ENCODE measurements around the gene SUGP1.

Gene SUGP1

DNA sequence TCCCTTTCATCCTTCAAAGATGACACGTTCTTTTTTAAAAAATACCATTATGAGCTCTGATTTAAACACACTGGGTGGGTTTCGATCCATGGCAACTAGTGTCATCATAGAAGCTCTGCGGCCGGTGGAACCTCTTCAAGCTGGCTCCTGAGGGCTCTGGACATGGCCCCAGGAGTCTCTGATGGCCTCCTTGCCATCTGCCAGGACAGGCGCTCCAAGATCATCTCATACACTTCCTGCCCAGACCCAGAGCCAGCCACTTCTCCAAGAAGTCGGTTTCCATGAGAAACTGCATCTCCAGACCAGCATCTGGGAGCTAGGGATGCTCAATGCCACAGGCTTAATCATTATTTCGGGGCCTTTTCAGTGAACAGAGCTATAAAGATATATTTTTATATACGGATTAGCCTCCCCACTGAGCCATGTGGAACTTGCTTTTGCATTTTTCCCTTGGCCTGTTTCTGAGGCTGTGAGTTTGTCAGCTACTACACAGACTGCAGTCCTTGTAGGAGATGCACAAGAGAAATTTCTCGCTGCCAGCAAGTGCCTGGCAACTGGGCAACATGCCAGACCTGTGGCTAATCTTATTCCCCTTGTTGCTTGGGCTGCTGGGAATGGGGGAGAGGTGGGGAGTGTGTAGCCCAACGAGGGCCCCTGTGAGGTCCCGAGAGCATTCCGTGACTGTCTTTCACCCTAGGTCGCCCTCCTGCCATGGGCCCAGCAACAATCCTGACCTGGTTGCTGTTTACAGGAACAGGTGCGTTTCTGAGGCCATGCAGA lies 15.9 kb downstream of the SUGP1 start:
- in situ Hi-C loops (cut with MboI; ENCODE audit: low sequenced_read_pairs), result no loop called here

DNA sequence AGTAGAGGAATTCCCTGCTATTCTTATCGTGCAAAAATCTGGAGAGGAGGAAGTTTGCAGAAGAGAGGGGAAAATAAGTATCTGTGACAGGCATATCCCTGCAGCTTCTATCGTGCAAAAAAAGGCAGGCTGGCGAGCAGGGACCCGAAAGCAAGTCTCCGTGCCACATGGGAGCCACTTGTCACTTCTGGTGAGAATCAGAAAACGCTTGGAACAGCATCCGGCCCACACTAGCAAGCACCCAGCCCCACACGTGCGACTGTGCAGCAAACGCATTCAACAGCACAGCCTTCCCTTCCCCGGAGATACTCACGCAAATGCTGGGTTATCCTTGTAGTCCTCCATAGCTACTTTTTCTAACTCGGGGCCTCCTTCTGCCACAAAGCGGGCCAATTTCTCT lies 16.9 kb downstream of the SUGP1 start:
- in situ Hi-C loops (cut with MboI; ENCODE audit: low sequenced_read_pairs), result no loop called here

DNA sequence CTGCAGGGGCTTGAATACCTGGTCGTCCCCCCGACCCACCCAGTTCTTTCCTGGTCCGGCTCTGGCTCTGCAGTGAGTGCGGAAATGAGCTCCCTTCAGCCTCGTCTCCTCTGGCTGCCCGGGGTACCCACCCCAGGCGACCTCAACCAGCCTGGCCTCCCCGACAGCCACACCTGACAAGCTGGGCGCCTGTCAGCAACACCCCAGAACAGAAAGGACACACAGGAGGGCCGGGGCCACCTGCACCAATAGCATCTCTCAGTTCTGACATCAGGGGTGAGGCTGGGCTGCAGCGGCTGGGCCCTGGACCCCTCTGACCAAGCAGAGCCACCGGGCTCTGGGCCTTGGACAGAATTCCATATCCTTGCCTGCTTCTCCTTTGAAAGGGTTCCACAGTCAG lies 19.7 kb downstream of the SUGP1 start:
- in situ Hi-C loops (cut with MboI; ENCODE audit: low sequenced_read_pairs), result no loop called here

DNA sequence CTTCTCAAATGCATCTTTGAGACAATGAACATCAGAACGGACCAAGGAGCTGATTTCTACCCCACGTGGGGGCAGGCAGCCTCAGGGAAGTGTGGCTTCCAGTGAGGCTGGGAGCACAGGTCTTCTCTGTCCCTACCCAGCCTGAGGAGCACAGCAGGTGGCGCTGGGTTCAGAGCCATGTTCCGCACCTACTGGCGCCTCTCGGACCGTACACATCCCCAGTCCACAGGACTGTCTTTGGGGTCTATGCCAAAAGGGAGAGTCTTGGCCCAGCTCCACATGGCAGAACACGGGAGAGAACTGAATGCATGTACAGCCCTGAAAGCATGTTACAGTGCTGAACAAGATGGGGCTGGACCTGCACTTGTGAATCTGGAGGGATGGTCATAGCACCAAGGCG lies 22.6 kb downstream of the SUGP1 start:
- in situ Hi-C loops (cut with MboI; ENCODE audit: low sequenced_read_pairs), result no loop called here

DNA sequence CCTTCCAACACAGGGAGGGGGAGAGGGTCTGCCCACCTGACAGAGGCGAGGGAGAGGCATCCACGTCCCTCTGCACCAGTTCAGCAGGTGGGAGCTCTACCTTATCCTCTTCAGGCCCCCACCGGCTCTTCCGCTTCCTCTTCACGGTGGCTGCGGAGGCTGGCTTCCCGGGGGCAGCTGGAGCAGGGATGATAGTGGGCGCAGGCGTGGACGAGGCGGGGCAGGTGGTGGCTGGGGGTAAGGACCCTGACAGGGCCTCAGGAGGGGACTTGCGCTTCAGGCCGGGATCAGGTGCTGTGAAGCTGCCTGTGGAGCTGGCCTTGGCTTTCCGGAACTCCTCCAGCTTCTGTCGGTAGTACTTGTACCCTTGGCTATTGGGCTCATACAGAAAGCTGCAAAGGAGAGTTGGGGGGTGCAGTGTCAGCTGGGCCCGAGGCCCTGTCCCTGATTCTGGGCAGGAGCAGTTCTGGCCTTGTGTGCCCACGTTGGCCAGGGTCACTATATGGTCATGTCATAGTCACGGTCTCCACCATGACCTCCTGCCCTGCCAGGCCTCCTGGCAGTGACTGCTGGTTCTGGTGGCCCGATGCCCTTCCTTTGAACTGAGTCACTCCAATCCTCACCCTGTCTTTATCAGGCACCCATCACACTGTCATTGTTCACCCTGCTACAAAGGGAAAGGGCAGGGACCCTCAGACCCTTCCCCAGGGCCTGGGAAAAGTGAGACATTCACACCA lies 23.2 kb downstream of the SUGP1 start:
- in situ Hi-C loops (cut with MboI; ENCODE audit: low sequenced_read_pairs), result no loop called here

DNA sequence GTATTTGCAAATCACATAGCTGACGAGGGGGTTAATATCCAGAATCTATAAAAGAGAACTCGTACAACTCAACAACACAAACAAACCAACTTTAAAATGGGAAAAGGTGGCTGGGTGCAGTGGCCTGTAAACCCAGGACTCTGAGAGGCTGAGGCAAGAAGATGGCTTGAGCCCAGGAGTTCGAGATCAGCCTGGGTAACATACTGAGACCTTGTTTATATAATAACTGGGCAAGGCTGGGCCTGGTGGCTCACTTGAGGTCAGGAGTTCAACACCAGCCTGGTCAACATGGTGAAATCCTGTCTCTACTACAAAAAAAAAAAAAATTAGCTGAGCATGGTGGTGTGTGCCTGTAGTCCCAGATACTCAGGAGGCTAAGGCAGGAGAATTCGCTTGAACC lies 25.4 kb downstream of the SUGP1 start:
- in situ Hi-C loops (cut with MboI; ENCODE audit: low sequenced_read_pairs), result no loop called here

DNA sequence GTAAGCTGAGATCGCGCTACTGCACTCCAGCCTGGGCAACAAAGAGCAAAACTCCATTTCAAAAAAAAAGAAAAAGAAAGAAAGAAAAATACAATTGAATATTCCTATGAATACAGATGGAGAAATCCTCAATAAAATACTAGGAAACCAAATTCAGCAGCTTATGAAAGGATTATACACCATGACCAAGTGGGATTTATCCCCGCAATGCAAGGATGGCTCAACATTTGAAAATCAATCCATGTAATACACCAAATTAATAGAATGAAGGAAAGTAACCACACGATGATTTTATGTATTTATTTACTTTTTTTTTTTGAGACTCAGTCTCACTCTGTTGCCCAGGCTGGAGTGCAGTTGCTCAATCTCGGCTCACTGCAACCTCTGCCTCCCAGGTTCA lies 27.7 kb downstream of the SUGP1 start:
- in situ Hi-C loops (cut with MboI; ENCODE audit: low sequenced_read_pairs), result no loop called here

DNA sequence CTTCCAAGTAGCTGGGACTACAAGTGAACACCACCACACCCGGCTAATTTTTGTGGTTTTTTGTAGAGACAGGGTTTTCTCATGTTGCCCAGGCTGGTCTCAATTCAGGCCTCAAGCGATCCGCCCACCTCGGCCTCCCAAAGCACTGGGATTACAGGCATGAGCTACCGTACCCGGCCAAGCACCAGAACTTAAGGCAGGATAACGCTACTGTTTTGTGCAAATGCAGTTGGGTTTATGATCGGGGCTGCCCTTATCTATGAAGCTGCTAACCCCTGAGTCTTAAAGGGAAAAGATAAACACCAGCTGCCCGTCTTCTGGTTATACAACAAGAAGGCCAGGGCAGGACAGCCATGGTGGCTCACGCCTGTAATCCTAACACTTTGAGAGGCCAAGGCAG lies 34.6 kb downstream of the SUGP1 start:
- in situ Hi-C loops (cut with MboI; ENCODE audit: low sequenced_read_pairs), result no loop called here

DNA sequence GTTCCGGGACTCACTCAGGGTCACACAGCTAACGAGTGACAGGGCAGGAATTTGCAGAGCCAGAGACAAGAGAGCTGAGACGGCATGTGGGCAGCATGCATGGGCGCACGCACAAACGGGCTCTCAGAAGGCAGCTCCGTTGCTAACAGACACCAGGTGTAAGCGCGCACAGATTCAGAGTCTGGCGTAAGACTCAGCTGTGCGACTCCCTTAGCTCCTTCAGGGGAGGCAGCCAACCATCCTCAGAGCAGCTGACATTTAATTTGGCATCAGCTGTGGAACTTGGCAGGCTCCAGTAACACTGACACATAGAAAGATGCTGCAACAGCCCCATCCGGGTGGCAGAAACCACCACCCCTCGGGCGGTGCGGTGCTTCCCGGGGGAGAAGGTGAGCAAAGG lies 39.7 kb downstream of the SUGP1 start:
- in situ Hi-C loops (cut with MboI; ENCODE audit: low sequenced_read_pairs), result no loop called here

DNA sequence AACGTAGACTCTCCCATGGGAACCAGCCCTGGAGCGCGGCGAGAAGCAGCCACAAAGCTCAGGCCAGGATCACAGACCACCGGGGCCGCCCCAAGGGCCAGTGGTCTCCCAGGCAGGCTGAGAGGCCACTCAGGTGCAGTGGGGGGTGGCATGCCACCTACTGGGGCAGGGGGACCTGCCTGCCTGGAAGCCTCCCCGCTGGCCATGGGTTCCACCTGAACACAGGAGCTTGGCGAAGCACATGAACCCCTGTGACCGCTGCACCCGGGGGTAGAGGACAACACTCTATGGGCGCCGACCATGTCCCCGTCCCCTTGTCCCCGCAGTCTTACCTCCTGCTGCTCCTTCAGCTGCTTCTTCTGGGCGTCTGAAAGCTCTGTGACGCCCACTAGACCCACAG lies 40.5 kb downstream of the SUGP1 start:
- in situ Hi-C loops (cut with MboI; ENCODE audit: low sequenced_read_pairs), result no loop called here

DNA sequence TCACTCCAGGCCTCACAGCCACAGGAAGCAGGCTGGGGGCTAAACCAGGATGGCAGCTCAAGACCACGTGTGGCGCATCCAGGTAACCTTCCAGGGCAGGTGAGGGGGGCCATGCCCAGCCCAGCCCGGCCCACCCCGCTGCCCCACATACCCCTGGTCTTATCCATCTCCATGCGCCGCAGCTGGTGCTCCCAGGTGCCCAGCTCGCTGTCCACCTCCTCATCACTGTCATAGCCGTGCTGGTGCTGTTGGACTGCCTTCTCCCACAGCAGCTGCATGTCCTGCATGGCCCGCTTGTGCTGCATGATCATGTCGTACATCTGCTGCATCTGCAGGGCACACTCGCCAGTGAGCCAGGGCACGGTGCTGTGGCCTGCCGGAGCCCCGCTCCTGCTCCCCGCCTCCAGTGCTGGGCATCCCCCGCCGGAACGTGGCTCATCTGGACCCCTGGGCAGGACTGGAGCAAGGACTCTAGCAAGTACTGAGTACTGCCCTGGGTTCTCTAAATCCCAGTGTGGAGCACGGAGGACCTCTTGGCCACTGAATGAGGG lies 41.2 kb downstream of the SUGP1 start:
- in situ Hi-C loops (cut with MboI; ENCODE audit: low sequenced_read_pairs), result no loop called here

DNA sequence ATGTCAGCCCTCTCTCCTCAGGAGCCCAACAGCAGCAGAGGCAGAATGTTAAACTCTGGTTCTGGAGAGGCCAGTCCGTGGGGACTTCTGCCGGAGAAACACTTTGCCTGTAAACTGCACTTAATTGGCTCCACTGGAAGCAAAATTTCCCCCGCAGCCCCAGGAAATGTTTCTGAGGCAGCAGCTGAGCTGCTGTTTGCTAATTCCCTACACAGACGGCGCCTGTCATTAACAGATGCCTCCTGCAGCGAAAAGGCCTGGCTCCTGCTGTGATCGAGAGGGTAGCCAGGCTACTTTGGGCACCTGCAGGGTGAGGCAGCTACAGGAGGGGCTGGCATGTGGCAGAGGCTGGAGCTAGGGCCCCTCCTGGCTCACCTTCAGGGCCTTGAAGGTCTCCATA lies 42.0 kb downstream of the SUGP1 start:
- in situ Hi-C loops (cut with MboI; ENCODE audit: low sequenced_read_pairs), result no loop called here

DNA sequence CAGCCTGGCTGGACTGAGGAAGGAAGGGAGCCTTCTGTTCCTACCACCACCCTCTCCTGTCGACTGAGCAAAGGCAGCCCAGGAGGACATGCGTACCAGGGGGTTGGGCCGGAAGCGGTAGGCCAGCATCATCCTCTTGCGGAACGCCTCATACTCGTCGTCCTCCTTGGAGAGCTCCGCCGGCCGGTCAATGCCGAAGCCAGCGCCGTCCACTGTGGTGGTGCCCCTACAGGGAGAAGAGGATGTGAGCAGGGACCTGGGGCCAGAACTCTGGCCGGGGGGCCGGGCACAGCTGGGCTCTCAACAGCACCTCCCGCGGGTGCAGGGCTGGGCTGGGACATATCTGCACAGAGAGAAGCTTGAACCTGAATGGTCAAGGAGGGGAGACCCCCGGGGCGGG lies 43.5 kb downstream of the SUGP1 start:
- in situ Hi-C loops (cut with MboI; ENCODE audit: low sequenced_read_pairs), result no loop called here

DNA sequence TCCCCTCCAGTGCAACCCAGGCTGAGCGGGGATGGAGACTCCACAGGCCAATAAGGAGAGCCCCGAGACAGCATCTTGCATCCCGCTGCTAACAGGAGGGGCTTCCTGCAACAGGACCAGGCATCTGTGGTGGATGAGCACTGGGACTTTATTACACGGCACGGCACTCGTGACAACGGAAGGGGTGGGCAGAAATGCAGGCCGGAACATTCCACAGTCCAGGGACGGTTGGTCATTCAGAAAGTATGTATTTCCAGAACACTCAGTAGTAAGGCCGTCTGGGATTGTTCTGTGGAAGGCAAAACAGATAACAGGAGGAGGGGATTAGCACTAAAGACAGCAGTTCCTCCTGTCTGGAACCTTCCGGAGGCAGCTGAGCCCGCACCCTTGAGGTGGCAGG lies 43.9 kb downstream of the SUGP1 start:
- in situ Hi-C loops (cut with MboI; ENCODE audit: low sequenced_read_pairs), result no loop called here

DNA sequence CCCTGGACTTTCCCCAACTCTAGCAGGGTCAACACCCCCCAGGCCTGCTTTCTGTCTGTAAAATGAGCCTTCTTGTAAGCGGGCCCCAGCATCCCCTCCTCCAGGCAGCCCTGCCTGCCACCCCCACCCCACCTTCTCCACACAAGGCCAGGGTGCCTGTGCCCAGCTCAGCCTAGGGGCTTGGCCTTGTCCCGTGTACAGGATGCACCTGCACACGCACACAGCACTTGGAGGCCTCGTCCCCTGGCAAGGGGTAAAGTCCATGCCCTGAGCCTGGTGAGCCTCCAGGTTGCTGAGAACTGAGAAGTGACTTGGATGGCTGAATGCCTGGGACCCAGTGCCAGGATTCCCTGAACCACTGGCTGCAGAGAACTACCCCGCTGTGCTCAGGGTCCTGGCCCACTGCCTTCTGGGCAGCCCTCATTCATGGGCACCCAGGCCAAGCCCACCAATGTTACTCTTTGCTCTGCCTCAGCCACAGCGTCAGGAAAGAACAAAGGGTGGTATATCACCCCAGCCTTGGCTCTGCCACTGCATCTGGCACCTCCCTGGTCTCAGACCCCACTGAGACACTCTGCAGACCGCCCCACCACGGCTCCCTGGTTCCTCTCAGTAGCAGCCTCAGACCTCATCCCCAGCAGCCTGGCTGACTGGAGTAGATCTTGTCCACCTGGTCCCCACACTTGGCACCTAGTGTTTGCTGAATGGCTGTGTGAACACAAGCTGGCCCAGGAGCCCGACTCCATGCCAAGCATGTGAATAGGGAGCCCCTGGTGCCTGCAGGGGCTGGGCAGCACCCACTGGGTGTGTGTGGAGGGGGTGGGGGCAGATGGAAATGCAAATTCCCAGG lies 45.4 kb downstream of the SUGP1 start:
- in situ Hi-C loops (cut with MboI; ENCODE audit: low sequenced_read_pairs), result no loop called here

DNA sequence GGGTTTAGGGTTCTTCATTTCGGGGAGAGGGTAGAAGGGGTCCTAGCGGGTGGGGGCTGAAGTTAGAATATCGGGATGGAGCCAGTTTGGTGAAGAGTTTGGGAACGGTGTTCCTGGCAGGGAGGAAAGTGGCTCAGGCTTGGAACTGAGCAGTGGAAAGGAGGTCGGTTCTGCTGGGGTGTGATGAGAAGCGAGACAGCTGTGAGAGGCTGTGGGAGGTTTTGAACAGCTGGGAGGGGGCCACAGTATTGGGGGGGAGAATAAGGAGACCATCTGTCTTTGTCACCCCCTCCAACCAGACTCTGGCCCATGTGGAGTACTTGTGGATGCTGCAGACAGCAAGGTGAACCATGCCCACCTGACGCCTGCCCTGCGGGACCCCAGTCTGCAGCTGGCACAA lies 46.2 kb downstream of the SUGP1 start:
- in situ Hi-C loops (cut with MboI; ENCODE audit: low sequenced_read_pairs), result no loop called here

DNA sequence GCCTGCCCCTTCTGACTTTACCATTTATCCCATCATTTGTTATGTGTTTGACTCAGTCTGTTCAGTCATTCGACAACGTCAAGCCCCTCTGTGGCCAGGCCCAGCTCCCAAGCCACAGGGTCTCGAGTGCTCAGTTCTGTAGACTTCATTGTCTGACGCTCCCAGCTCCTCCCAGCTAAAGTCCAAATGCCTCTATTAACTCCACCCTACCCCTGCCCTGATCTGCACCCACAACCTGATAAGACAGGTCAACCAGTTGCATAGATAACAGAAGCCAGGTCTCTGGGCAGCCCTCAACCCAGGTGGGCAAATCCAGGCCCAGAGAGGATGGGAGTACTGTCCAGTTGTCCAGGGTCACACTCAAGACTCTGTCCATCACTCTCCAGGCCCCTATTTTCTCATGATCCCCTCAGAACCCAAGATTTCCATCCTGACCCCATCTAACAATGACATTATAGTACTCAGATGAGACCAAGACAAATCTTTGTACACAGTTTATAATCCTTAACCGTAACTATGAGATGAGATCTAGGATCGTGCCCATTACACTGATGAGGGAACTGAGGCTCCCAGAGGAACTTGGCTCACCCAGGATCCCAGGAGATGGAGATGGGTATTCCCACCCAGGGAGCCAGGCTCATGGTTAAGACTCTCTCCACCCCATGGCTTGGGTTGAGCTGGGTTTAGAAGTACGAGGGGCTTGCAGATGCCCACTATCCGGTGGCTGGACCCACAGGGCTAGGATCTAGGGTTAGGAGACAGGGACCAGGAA lies 48.3 kb downstream of the SUGP1 start:
- in situ Hi-C loops (cut with MboI; ENCODE audit: low sequenced_read_pairs), result no loop called here

DNA sequence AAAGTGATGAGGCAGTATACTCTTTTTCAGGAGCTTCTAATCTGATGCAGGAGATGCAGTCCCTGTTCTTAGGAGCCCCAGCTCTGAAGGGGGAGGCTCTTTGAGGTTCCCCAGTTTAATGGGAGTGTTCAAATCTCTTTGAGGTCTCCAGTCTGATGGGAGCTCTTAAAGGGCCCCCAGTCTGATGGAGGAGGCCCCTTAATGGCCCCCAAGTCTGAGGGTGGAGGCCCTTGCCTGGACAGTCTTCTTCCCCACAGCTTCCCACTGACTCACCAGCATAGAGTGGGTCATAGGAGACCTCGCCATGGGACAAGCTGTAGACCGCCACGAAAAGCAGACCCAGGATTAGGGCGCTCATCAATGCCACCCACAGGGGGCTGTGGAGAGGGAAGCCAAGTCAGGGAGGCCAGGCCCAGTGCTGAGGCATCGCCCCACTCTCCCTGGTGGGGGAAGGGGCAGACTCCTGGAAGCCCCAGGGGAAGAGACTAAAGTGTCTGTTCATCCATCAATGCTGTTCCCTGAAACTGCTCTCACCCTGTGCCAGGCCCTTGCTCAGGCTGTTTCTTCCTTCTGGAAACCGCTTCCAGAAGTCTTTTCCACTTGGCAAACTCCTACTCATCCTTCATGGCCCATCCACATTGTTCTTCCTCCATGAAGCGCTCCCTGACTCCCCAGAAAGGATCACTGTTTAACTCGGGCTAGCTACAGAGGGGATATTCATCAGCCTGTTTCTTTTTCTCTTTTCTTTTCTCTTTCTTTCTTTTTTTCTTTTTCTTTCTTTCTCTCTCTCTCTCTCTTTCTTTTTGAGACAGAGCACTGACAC lies 49.3 kb downstream of the SUGP1 start:
- in situ Hi-C loops (cut with MboI; ENCODE audit: low sequenced_read_pairs), result no loop called here

DNA sequence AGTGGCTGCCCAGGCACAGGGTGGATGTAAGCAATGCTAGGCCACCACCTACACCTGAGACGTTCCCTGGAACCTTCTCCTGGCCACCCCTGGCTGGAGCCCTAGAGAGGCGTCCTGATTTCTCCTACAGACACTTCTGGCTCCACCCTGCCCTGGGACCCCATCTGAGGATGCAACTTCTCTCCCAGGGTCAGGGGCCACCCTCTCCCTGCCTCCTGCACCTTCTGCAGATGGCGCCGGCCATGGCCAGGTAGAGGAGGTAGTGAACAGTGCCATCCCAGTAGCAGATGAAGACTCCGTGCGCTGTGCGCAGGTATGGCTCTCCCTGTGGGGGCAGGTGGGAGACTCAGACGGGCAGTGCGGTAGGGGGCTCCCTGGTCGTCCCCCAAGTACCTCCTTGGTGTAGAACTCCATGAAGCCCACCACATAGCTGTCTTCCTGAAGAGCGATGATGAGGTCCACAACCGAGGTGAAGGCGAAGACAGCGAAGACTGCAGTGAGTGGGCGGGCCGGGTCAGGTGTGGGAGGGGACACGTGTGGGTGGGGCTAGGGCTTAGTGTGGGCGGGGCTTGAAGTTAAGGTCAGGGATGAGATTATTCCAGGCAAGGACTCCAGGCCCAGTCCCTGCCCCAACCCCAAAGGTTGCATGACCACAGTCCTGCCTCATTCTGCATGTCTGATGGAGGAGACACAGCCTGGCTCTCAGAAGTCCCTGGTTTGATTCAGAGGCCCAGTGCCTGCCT lies 50.2 kb downstream of the SUGP1 start:
- in situ Hi-C loops (cut with MboI; ENCODE audit: low sequenced_read_pairs), result no loop called here

Data from HL-60/S4 (cell line).